GM12892 (cell line): ENCODE measurements around the gene ALDH1B1.
"Not testable (repeated sequence)": the region's sequence is repeated elsewhere in the genome, so short reads cannot be mapped to it uniquely, and the experiment has no call there.

Experiments
- DNase-seq: peaks from one replicate; pipeline ENCODE4 v3.0.0; 2011; ENCODE audit not compliant: insufficient read length
- FAIRE-seq: peaks from 2 replicates; lab custom pipeline; 2011; peaks lifted over from hg19 to GRCh38; lab: Jason Lieb, UNC
- POLR2A ChIP-seq: IDR thresholded peaks from 2 replicates; pipeline ENCODE4 v1.6.1; 2011; ENCODE audit warnings: low read depth, low read length, control low read depth
- POLR2AphosphoS5 ChIP-seq: IDR thresholded peaks from 2 replicates; pipeline ENCODE4 v1.6.1; 2011; ENCODE audit warnings: low read depth, low read length, control low read depth
- TAF1 ChIP-seq: IDR thresholded peaks from 2 replicates; pipeline ENCODE4 v1.6.1; 2011; ENCODE audit warnings: low read depth, mild to moderate bottlenecking, control low read depth, low read length, borderline replicate concordance

The ALDH1B1 gene

DNA sequence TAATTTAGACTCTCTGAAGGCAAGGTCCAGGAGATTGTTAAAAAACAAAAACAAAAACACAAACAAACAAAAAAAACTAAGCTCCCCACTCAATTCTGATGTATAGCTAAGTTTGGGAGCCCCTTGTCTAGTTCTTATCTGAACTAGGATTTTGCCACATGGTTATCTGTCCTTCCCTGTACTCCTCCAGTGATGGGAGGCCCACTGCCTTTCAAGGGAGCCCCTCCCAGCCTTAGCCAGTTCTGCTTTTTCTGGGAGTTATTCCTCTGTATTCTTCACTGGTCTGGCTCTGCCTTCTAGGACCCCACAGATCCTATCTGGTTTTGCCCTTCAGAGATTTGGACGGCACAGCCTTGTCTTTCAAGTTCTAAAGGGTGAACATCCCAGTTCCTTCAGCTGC, 2.1 kb upstream of the ALDH1B1 start:
- DNase-seq, result no peak
- no peak for TF ChIP-seq POLR2A
- TF ChIP-seq POLR2AphosphoS5, result no peak
- TF ChIP-seq TAF1, result no peak
- no peak for FAIRE-seq

DNA sequence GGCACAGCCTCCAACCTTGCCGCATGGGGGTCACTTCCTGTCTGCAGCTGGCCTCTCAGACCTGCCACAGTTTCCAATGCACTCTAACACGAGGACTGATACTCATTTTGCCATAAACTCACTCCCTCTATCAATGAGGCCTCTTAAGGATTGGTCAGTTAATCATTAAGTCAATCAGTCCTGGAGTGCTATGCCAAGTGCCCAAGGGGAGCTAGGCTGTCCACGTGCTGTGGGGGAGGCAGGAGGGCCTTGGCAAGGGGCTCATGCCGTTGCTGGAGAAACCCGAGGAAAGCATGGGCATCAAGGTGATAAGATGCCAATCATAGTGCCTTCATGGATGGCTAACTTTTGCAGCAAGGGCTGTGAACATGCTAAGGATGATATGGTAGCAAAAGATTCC, 1.7 kb upstream of the ALDH1B1 start:
- FAIRE-seq, result no peak
- no peak for DNase-seq
- TF ChIP-seq POLR2AphosphoS5 (no peak), POLR2A (no peak), TAF1 (no peak)

DNA sequence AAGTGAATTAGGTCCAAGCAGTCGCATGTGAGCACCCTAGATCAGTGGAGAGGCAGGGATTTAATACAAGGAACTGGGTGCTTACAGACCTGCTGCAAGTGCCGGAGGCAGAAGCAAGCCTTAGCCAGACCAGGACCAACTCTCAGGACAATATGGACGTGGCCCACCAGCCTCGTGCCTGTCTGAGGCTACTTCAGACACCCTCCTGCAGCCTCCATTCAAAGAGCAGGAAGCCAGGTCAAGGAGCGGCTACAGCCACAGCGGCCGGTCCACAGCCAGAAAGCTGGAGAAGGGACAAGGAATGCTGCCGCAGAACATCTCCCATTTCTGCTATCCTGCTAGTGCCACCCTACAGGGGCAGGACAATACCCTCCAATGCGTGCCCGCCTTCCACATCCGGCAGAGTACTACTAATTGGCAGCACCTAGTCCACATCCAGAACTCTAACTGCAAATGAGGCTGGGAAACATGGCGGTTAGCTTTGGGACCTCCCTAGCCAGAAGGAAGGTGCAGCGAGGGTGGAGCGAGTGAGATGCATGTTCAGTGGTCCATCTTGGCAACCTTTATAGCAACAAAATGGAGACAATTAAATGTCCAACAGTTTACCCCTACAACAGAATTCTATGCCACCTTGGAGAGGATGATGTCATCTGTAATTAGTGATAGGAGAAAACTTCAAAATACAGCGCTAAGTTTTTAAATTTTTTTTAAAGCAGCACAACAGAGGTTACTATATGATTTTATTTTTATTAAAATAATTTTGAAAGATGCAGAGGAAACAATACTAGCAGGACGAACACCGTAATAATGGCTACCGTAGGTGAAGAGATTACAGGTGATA, 1.0 kb upstream of the ALDH1B1 start:
- no peak for DNase-seq
- no peak for TF ChIP-seq TAF1
- no peak for TF ChIP-seq POLR2AphosphoS5
- no peak for TF ChIP-seq POLR2A
- FAIRE-seq, result no peak

DNA sequence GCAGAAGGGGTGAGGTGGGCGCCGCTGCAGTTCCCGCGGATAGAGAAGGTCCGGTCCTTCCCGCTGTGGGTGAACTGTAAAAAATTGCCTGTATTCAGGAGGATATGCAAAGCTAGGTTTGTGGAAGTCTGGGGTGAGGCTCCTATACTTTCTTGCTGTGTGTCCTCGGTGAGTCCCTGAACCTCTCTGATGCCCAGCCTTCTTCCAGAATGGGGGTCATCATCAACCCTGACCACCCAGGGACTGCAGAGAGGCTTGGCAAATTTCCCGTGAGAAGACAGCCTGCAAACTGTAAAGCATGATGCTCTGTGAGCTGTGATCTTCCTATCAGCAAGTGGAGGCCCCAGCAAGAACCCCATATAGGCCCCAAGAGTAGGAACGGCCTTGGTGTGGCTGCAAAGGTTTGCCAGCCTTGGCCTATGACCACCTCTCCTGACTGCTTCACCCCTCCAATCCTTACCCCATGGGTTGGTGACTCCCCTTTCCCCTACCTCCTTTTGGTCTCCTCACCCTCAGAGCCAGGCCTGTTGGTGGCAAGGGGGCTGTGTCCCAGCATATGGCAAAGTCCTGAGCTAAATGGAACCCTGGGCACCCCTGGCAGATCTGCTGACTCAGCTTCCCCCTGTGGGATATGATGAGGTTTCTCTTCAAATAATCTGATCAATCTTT, 760 bp downstream of the ALDH1B1 start:
- FAIRE-seq, result peak; percentile 67
- DNase-seq, result peak; percentile 29
- TF ChIP-seq POLR2A, result no peak
- no peak for TF ChIP-seq POLR2AphosphoS5
- no peak for TF ChIP-seq TAF1

DNA sequence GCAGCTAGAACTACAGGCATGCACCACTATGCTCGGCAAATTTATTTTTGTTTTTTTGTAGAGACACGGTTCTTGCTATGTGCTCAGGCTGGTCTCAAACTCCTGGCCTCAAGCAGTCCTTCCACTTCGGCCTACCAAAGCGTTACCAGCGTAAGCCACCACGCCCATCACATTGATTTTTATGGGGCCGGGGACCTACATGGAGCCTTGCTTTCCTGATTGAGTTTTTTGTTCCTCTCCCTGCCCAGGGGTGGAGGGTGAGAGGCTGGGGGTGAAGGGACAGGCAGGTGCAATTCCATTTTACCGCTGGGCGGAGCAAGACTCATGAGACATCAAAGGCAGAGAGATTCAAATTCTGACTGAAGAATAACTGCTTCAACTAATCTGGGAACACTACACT, 1.9 kb downstream of the ALDH1B1 start:
- no peak for FAIRE-seq
- TF ChIP-seq POLR2AphosphoS5, result no peak
- TF ChIP-seq TAF1, result no peak
- TF ChIP-seq POLR2A, result no peak
- no peak for DNase-seq

DNA sequence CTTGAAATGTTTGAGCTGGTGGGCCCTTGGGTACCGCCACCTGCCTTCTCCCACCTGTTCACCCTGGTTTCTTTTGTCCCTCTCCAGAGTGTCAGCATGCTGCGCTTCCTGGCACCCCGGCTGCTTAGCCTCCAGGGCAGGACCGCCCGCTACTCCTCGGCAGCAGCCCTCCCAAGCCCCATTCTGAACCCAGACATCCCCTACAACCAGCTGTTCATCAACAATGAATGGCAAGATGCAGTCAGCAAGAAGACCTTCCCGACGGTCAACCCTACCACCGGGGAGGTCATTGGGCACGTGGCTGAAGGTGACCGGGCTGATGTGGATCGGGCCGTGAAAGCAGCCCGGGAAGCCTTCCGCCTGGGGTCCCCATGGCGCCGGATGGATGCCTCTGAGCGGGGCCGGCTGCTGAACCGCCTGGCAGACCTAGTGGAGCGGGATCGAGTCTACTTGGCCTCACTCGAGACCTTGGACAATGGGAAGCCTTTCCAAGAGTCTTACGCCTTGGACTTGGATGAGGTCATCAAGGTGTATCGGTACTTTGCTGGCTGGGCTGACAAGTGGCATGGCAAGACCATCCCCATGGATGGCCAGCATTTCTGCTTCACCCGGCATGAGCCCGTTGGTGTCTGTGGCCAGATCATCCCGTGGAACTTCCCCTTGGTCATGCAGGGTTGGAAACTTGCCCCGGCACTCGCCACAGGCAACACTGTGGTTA, 3.3 kb downstream of the ALDH1B1 start:
- DNase-seq, result no peak
- no peak for FAIRE-seq
- TF ChIP-seq POLR2A, result no peak
- TF ChIP-seq TAF1, result no peak
- no peak for TF ChIP-seq POLR2AphosphoS5

DNA sequence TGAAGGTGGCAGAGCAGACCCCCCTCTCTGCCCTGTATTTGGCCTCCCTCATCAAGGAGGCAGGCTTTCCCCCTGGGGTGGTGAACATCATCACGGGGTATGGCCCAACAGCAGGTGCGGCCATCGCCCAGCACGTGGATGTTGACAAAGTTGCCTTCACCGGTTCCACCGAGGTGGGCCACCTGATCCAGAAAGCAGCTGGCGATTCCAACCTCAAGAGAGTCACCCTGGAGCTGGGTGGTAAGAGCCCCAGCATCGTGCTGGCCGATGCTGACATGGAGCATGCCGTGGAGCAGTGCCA, 3.8 kb downstream of the ALDH1B1 start:
- DNase-seq (no peak), FAIRE-seq (no peak)
- no peak for TF ChIP-seq POLR2AphosphoS5
- TF ChIP-seq POLR2A, result no peak
- TF ChIP-seq TAF1, result no peak

DNA sequence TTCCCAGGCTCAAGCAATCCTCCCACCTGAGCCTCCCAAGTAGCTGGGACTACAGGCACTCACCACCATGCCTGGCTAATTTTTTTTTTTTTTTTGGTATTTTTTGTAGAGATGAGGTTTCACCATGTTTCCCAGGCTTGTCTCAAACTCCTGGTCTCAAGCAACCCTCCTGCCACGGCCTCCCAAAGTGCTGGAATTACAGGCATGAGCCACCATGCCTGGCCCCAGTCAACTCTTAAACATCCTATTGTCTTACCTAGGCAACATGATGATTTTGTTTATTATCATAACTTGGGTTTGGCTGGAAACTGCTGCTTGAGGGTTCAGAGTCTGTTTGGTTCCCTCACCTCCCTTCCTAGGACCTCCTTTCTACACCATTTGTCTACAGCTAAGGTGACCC, 6.7 kb downstream of the ALDH1B1 start:
- not testable (repeated sequence) for FAIRE-seq, DNase-seq

DNA sequence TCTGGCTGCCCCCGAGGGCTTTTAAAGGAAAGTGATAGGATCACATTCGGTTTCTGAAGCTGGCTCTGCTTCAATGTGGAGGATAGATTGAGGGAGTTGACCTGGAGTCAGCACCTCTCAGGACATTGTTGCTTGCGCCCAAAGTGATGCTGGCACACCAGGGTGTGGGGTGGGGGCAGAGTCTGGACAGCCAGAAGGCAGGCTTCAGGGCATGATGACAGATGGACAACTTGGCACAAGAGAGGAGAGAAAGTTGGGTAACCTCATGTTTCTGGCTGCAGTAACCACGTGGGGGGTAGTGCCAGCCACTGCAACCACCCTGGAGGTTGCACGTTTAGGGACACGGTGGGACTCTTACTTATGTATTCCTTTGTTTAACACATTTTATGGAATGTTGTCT, 9.5 kb downstream of the ALDH1B1 start:
- FAIRE-seq, result no peak
- TF ChIP-seq POLR2AphosphoS5, result no peak
- TF ChIP-seq TAF1, result no peak
- no peak for TF ChIP-seq POLR2A
- DNase-seq, result no peak

DNA sequence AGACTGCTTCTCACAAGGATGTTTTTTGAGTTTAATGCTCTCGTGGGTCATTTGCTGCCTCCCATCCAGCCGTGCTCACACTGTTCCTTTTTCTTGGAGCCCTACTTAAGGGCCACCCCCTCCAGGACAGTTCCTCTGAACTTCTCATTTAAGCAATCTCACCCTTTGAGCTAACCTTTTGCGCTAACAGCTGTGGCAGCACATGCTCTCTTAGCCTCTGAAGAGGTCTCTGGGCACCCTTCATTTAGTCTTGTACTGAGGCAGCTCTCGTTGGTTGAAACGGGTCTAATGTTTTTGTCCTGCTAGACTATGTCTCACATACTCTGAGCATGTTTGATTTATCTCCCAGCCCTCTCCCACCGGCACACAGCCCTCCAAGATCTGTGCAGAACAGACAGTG, 11.8 kb downstream of the ALDH1B1 start:
- no peak for TF ChIP-seq POLR2AphosphoS5
- no peak for TF ChIP-seq TAF1
- TF ChIP-seq POLR2A, result no peak
- FAIRE-seq, result no peak
- DNase-seq, result no peak

DNA sequence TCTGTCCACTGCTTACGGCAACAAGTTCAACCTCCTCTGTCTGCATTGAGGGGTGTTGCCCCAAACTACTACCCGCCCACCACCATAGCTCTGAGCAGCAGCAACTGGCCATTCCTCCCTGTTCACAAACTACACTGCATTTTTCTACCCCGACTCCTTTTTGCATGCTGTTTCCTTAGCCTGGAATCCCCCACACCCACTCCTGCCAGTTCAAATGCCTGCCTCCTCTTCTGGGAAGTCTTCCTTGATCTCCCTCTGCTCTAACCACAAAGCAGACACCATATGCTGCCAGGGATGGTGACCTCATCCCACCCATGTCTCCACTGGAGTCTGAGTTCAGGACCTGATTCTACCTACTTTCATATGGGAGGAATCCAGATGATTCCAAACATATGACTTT, 13.3 kb downstream of the ALDH1B1 start:
- TF ChIP-seq TAF1, result no peak
- TF ChIP-seq POLR2AphosphoS5, result no peak
- no peak for TF ChIP-seq POLR2A
- DNase-seq (no peak), FAIRE-seq (no peak)

DNA sequence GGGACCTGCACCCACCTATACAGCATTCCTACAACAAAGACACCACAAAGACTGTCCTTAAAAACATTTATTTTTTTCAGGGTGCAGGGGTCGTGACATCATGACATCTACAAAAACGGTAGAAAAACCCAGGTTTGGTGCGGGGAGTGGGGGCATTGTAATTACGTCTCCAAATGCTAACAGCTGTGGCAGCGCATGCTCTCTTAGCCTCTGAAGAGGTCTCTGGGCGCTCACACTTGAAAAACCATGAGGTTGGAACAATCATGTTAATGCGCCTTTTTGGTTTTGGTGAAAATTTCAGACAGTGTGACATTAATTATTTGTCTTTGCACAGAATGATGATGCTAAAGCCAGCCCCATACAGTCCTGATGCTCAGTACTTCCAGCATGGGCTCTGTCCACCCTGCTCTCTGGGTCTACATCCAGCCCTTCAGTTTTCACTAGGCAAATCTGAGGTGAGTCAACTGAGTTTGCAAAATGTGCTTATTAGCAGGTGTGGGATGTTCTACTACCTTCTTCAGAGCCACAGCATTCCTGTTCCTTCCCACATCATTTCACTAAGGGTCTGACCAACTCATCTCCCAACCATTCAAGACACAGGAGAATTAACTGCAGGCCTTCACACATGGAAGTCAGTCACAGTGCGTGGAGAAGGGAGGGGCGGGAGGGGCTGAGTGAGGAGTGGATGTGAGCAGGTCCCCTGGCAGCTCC, 14.1 kb downstream of the ALDH1B1 start:
- no peak for DNase-seq
- no peak for TF ChIP-seq POLR2A
- TF ChIP-seq TAF1, result no peak
- no peak for TF ChIP-seq POLR2AphosphoS5
- FAIRE-seq, result no peak
